Mesangial cell (primary cell): Measurements from ENCODE around the gene ARL1. TPM values are rescaled to one million over a fixed set of nuclear protein-coding genes. Genes with fewer than 3 reads are reported as not detected.

Experiments used
- total RNA-seq: library from RNA; depleted of rRNA; stranded (reverse); fragments of >200 nt; gene quantifications from 2 replicates; pipeline ENCODE4 v1.2.3, GENCODE V29; 2015

ARL1 gene
- total RNA-seq, result 42.4 and 60.6 TPM in 2 replicates

GRCh38 chr12:101407436-101408345 is at the start of gene ARL1:
ARL1 (minus strand) TSS chr12:101407772; CDS start chr12:101407645, 127 bp downstream.

Other genes with a start within 250 kb of the ARL1 start
- not detected in 2 replicates for gene SLC5A8, start 197.5 kb downstream of the ARL1 start, total RNA-seq
- gene UTP20, start 127.7 kb downstream of the ARL1 start, total RNA-seq, result 8.0 and 16.1 TPM in 2 replicates
- gene SPIC, start 67.6 kb upstream of the ARL1 start, total RNA-seq, result not detected in 2 replicates
- not detected in 2 replicates for gene MYBPC1, start 187.2 kb upstream of the ARL1 start, total RNA-seq